Adipose tissue (tissue), 3 donors: ENCODE data around the gene GPC6. TPM values are rescaled to one million over a fixed set of nuclear protein-coding genes. Genes with fewer than 3 reads are reported as not detected.
"Not testable (repeated sequence)": the region's sequence is repeated elsewhere in the genome, so short reads cannot be mapped to it uniquely, and the experiment has no call there.

Experiments used
- H3K27ac ChIP-seq: one replicate; pipeline ENCODE4 v1.5.1; 2013; ENCODE audit warnings: low read depth, low read length
- WGBS, 3 donors: extraction: QIAGEN DNeasy Blood & Tissue Kit; methylation state at CpG; one replicate each; pipeline ENCODE4 v1.1.7; 2013; 5-methylcytosine and 5-hydroxymethylcytosine counted together
- polyA plus RNA-seq, 3 donors: library from polyadenylated mRNA; stranded (reverse); fragments of 200-250 nt; gene quantifications; one replicate each; pipeline ENCODE4 v1.2.3, GENCODE V29; 2013
- donor health status: healthy with polysubstance abuse.
- donor health status: Bipolar disorder and iron deficiency.
- donor health status: healthy.

Gene GPC6
- polyA plus RNA-seq, 3 donors, result 0.72 to 8.5 (median 5.8) TPM

GRCh38 chr13:94339116-94339687 is 1112.6 kb downstream of the GPC6 start:
- WGBS, 3 donors, result 83 to 93% (median 90%) methylated on average over 11 of the region's 11 CpGs
- no peak overlapping the region for H3K27ac ChIP-seq

DNA sequence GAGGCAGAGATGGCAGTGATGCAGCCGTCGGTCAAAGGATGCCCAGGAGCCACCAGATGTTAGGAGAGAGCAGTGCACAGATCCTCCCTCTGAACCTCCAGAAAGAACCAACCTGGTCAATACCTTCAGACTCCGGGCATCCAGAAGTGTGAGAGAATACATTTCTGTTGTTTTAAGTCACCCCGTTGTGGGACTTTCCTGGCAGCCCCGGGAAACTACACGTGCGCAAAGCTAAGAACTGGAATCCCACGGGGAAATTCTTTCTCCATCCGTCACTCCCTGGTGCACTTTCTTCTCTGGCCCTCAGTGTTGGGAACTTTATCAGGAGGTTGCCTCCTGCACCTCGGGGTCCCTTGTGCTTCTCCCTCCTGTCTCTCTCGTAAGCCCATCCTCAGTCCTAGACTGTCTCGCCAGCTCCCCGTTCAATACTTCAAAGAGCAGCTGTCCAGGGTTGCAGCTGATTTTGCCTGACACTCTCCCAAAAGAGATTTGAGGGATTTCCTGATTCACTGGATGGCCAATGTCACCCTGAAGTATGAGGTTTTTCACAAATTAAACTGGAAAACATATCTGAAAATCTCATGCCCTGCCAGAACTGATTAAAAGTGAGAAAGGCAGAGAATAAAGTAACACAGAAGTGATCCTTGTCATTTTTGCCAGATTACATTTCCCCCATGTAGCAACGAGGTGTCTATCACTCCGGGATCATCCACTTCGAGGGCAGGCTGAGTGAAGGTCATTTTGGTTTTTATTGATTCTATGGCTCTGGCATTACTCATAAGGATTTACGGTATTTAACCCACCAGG is 1116.0 kb downstream of the GPC6 start:
- WGBS, 3 donors, result 65 to 83% (median 82%) methylated on average over 17 of the region's 17 CpGs
- H3K27ac ChIP-seq, result no peak overlapping the region

DNA sequence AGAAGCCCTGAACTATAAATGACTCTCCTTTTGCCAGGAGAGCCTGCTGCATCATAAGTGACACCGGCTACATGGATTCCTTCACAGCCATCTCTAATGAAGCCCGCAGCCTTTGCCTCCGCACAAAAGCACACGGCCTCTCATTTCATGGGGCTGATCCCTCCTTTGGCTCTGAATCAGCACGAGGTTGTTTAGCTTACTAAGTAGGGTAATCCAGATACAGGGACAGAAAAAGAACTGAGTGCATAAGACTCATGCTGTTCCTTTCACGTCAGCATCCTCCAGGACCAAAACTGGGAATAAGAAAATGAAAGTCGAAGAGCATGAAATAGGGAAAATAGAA is 1116.6 kb downstream of the GPC6 start:
- no peak overlapping the region for H3K27ac ChIP-seq

DNA sequence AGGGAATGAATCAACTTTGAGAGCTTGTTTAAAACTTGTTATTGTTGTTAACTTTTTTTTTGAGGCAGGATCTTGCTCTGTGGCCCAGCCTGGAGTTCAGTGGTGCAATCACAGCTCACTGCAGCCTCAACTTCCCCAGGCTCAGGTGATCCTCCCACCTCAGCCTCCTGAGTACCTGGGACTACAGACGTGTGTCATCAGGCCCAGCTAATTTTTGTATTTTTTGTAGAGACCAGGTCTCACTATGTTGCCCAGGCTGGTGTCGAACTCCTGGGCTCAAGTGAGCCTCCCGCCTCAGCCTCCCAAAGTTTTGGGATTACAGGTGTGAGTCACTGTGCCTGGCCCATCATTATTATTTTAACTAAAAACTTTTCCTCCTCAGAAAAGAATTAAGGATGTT is 1117.1 kb downstream of the GPC6 start:
- not testable (repeated sequence) for H3K27ac ChIP-seq
- WGBS, 3 donors, result 92 to 98% (median 97%) methylated on average over 3 of the region's 3 CpGs

More for the DNA sequence above, 1116.6 kb downstream of the GPC6 start:
- WGBS, 3 donors, result 75 to 82% (median 82%) methylated on average over 7 of the region's 7 CpGs

DNA sequence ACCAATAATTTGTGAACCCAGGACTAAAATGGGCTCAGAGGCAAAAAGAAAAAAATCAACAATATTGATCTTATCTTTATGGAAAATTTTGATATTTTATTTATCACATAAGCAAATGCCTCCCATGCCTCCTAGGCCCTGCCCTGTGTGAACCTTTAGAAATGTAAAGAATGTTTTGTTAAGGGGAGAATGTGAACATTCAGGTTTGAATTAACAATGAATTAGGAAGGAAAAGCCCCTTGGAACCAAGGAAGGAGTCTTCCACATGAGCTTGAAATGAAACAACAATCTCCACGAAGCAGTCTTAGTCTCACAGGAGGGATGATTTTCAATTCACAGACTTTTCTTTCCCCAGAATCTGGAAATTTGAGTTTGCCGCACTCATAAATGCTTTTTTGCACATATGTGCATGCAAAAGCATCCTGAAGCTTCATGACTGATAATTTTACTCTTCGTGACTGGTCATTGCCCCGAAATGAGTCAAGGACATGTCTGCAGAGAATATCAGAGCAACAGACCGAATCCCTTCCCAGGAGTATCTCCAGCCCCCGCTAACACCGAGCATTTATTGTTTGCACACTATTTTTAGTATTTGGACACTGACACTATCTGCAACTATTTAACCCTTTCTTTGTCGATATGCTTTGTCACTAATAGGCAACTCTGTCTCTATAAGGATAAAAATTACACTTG is 1117.7 kb downstream of the GPC6 start:
- no peak overlapping the region for H3K27ac ChIP-seq
- 32 to 51% (median 43%) methylated on average over 8 of the region's 8 CpGs for WGBS, 3 donors

GRCh38 chr13:94345374-94346195 is 1119.0 kb downstream of the GPC6 start:
- WGBS, 3 donors, result 56 to 69% (median 67%) methylated on average over 8 of the region's 8 CpGs
- no peak overlapping the region for H3K27ac ChIP-seq

GRCh38 chr13:94346261-94347019 is 1119.8 kb downstream of the GPC6 start:
- H3K27ac ChIP-seq, result no peak overlapping the region
- WGBS, 3 donors, result 96 to 98% (median 96%) methylated on average over 13 of the region's 13 CpGs

GRCh38 chr13:94351292-94351990 is 1124.8 kb downstream of the GPC6 start:
- H3K27ac ChIP-seq, result no peak overlapping the region
- 58 to 76% (median 58%) methylated on average over 5 of the region's 5 CpGs for whole genome bisulfite sequencing, 3 donors

GRCh38 chr13:94352057-94352456 is 1125.5 kb downstream of the GPC6 start:
- WGBS, 3 donors, result 71 to 81% (median 72%) methylated on average over 3 of the region's 3 CpGs
- no peak overlapping the region for H3K27ac ChIP-seq

DNA sequence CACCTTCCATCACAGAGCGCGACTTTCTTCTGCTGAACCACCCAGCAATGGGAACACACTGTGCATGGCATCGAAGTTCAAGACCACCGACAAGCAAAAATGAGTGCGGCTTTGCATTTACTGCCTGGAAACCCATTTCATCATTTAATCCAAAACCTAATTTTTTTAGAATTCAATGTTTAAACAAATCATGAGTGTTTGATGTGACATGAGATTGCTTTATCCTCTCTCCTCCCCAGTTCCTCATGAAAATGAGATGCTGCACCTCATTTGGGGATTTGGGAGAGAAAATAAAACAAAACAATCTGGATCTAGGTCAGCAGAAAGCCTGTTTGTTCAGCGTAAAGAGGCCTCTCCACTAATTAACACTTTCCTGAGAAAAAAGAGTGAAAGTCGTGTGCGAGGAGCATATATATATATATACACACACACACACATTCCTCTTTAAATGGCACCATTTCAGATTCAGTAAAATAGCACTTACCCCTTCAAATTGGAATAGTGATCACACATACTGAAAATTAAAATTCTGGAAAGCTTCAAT is 1126.6 kb downstream of the GPC6 start:
- H3K27ac ChIP-seq, result no peak overlapping the region
- WGBS, 3 donors, result 87 to 95% (median 92%) methylated on average over 8 of the region's 8 CpGs

GRCh38 chr13:94359875-94360274 is 1133.3 kb downstream of the GPC6 start:
- no peak overlapping the region for H3K27ac ChIP-seq

GRCh38 chr13:94362411-94362909 is 1135.9 kb downstream of the GPC6 start:
- 0% methylated on average over 4 of the region's 4 CpGs for WGBS, 3 donors
- no peak overlapping the region for H3K27ac ChIP-seq

- no peak overlapping the region for H3K27ac ChIP-seq
- WGBS, 3 donors, result 90 to 96% (median 92%) methylated on average over 4 of the region's 4 CpGs
Observed at GRCh38 chr13:94366677-94367076, 1140.1 kb downstream of the GPC6 start.

GRCh38 chr13:94369972-94370436 is 1143.4 kb downstream of the GPC6 start:
- WGBS, 3 donors, result 50 to 59% (median 52%) methylated on average over 1 of the region's 1 CpG
- no peak overlapping the region for H3K27ac ChIP-seq

DNA sequence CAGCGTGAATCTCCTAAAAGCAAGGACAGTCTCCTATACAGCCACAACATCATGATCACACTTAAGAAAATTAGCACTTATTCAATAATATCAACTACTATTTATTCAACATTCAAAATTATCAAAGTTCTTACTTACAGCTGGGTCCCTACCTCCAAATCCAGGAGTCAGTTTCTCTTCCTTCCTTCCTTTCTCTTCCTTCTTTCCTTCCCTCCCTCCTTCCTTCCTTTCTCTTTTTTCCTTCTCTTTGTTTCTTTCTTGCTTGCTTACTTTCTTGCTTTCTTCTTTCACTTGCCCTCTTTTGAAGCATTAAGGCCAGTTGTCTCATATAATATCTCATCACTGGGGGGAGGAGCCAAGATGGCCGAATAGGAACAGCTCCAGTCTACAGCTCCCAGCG is 1145.2 kb downstream of the GPC6 start:
- no peak overlapping the region for H3K27ac ChIP-seq
- WGBS, 3 donors, result 88 to 95% (median 91%) methylated on average over 3 of the region's 3 CpGs

- no peak overlapping the region for H3K27ac ChIP-seq
- 85 to 92% (median 87%) methylated on average over 3 of the region's 3 CpGs for WGBS, 3 donors
Observed at GRCh38 chr13:94382517-94382916, 1155.9 kb downstream of the GPC6 start.

DNA sequence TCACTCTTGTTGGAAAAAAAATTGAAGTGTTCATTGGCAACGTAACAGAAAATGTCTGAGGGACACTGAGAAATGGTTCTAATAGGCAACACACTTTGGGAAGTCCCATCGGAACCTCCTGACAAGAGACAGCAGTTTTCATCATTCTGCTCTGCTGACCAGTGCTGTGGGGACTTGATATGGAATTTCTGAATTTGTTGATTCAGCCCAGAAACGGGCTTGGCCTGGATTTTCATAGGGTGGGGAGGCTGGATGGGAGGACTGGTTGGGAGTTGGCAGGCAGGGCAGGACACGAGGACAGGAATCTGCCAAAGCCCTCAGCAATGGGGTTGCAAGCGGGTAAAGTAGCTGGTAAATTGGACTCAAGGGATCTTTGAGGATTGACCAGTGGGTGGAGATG is 1156.4 kb downstream of the GPC6 start:
- no peak overlapping the region for H3K27ac ChIP-seq
- 62 to 88% (median 68%) methylated on average over 5 of the region's 5 CpGs for WGBS, 3 donors
